K562 (cell line): ENCODE results near the gene HSF2BP. TPM values are rescaled to one million over a fixed set of nuclear protein-coding genes. Genes with fewer than 3 reads are reported as not detected.

ENCODE experiments used
- ATAC-seq: fragments of 200-7000 bp; cut with Tn5 transposase; 3 replicates; pipeline ENCODE4 v1.9.1; 2020; ENCODE audit warnings: moderate library complexity
- BruUV-seq: library from RNA; stranded (reverse); fragments of 400-500 nt; replicated peaks from 2 replicates; lab custom pipeline; 2021; lab: Mats Ljungman, UMichigan
- CTCF ChIA-PET: fragments of 300-600 bp; formaldehyde crosslinking; extraction: SDS; loops from one replicate; lab custom pipeline; 2021; ENCODE audit warnings: low intra/inter-chr PET ratio; lab: Yijun Ruan, JAX
- POLR2A ChIA-PET: fragments of 300-600, 350-650 bp; sonication (Branson Sonifier 250); formaldehyde crosslinking; extraction: SDS; loops from one replicate; lab custom pipeline; 2021; ENCODE audit warnings: antibody characterized with exemption, inconsistent platforms; lab: Yijun Ruan, JAX
- DNase-seq, 4 experiments: peaks; one replicate each; pipeline versions ENCODE4 v3.0.0 to v3.0.0-alpha.2; 2011 to 2018; ENCODE audit warnings: low spot score in 3 of 4, mixed read lengths in 3 of 4; ENCODE audit errors: extremely low read depth in 1 of 4
- FAIRE-seq: peaks from 2 replicates; lab custom pipeline; 2011; peaks lifted over from hg19 to GRCh38; lab: Jason Lieb, UNC
- H2AFZ ChIP-seq: 2 replicates; pipeline ENCODE4 v1.6.0; 2011; ENCODE audit warnings: low read depth, low read length, control low read depth, inconsistent platforms
- H3K27ac ChIP-seq: fragments of 200-600 bp; 3 replicates; pipeline ENCODE4 v1.8.0; 2011; ENCODE audit warnings: low read depth, mild to moderate bottlenecking, control low read depth, inconsistent platforms, low read length, moderate library complexity, mixed read lengths; ENCODE audit errors: extremely low read depth
- H3K27me3 ChIP-seq, 2 experiments: fragments of 300-600 bp in 1 of 2; 2 replicates in 1 of 2; 3 replicates in 1 of 2; pipeline versions ENCODE4 v1.6.0 to v1.8.0; 2011; ENCODE audit warnings: inconsistent platforms in 2 of 2, low read length in 2 of 2, mild to moderate bottlenecking in 1 of 2, mixed read lengths in 1 of 2, moderate library complexity in 1 of 2; ENCODE audit not compliant: control insufficient read depth in 2 of 2, insufficient read depth in 2 of 2
- H3K36me3 ChIP-seq: fragments of 300-600 bp; 3 replicates; pipeline ENCODE4 v1.8.0; 2011; ENCODE audit warnings: mild to moderate bottlenecking, low read length, inconsistent platforms; ENCODE audit not compliant: control insufficient read depth, insufficient read depth
- H3K4me1 ChIP-seq, 2 experiments: fragments of 200-600 bp in 1 of 2; replicated peaks in 1 of 2; 2 replicates in 1 of 2; 3 replicates in 1 of 2; pipeline versions ENCODE4 v1.5.1 to v1.8.0; 2011; ENCODE audit warnings: inconsistent platforms in 2 of 2, low read length in 2 of 2, mild to moderate bottlenecking in 1 of 2, mixed read lengths in 1 of 2, moderate library complexity in 1 of 2; ENCODE audit not compliant: control insufficient read depth in 2 of 2, insufficient read depth in 2 of 2
- H3K4me2 ChIP-seq: 2 replicates; pipeline ENCODE4 v1.6.1; 2011; ENCODE audit warnings: low read length, control low read depth, inconsistent platforms, mixed read lengths; ENCODE audit not compliant: insufficient read depth
- H3K4me3 ChIP-seq: fragments of 200-600 bp; sonication (generic), shearing (Covaris generic); 2 replicates; pipeline ENCODE4 v1.5.1; 2016; ENCODE audit warnings: control low read depth, inconsistent platforms
- H3K79me2 ChIP-seq: fragments of 200-600 bp; 3 replicates; pipeline ENCODE4 v1.8.0; 2011; ENCODE audit warnings: low read length, inconsistent platforms; ENCODE audit not compliant: control insufficient read depth, insufficient read depth
- H3K9ac ChIP-seq, 2 experiments: 2 replicates each; pipeline versions ENCODE4 v1.6.0 to v1.6.1; 2011; ENCODE audit warnings: low read depth in 2 of 2, low read length in 2 of 2, control low read depth in 1 of 2, inconsistent platforms in 1 of 2, mild to moderate bottlenecking in 1 of 2, mixed read lengths in 1 of 2; ENCODE audit not compliant: insufficient read depth in 1 of 2
- H3K9me1 ChIP-seq: one replicate; pipeline ENCODE4 v1.6.0; 2011; ENCODE audit warnings: inconsistent platforms, mild to moderate bottlenecking, low read length, moderate library complexity; ENCODE audit not compliant: control insufficient read depth, insufficient read depth
- H3K9me3 ChIP-seq: replicated peaks from 2 replicates; pipeline ENCODE4 v1.5.1; 2011; ENCODE audit warnings: low read depth, low read length, inconsistent platforms; ENCODE audit not compliant: control insufficient read depth, insufficient read depth
- H4K20me1 ChIP-seq: replicated peaks from 2 replicates; pipeline ENCODE4 v1.6.1; 2011; ENCODE audit warnings: low read length, inconsistent platforms, mixed read lengths; ENCODE audit not compliant: control insufficient read depth, insufficient read depth
- HEY1 ChIP-seq: fragments of 250-450 bp; sonication (Bioruptor Pico); IDR thresholded peaks from 2 replicates; pipeline ENCODE4 v1.5.0; 2020; ENCODE audit warnings: mild to moderate bottlenecking, moderate library complexity, borderline replicate concordance
- MTF1 ChIP-seq: fragments of 250-450 bp; sonication (Bioruptor Pico); IDR thresholded peaks from 2 replicates; pipeline ENCODE4 v1.9.0; 2021; ENCODE audit warnings: moderate library complexity, mild to moderate bottlenecking, inconsistent platforms, borderline replicate concordance
- NFATC3 ChIP-seq: fragments of 450-650 bp; IDR thresholded peaks from 2 replicates; pipeline ENCODE4 v1.6.1; 2017; ENCODE audit warnings: mild to moderate bottlenecking
- NR1H2 ChIP-seq: sonication (generic); formaldehyde crosslinking; IDR thresholded peaks from 2 replicates; pipeline ENCODE4 v1.4.0; 2020; ENCODE audit warnings: mild to moderate bottlenecking, missing genetic modification reagents
- NR4A1 ChIP-seq, 2 experiments: fragments of 250-450 bp in 1 of 2; fragments of 450-650 bp in 1 of 2; sonication (Bioruptor Pico) in 1 of 2; IDR thresholded peaks; 2 replicates each; pipeline versions ENCODE4 v1.4.0 to v1.6.1; 2016 to 2020; ENCODE audit warnings: mild to moderate bottlenecking in 2 of 2, missing compliant biosample characterization in 1 of 2, missing genetic modification characterization in 1 of 2, moderate library complexity in 1 of 2
- PTTG1 ChIP-seq: fragments of 450-650 bp; IDR thresholded peaks from 2 replicates; pipeline ENCODE4 v1.6.1; 2016; ENCODE audit warnings: low read depth, mild to moderate bottlenecking, missing genetic modification characterization, missing compliant biosample characterization
- RCOR1 ChIP-seq, 2 experiments: IDR thresholded peaks; 2 replicates each; pipeline ENCODE4 v1.6.1; 2012; ENCODE audit warnings: low read depth in 2 of 2, low read length in 2 of 2, borderline replicate concordance in 1 of 2, improper control_type of control experiment in 1 of 2
- RFX7 ChIP-seq: fragments of 250-450 bp; sonication (Bioruptor Pico); IDR thresholded peaks from 2 replicates; pipeline ENCODE4 v1.5.1; 2021; ENCODE audit warnings: mild to moderate bottlenecking
- SREBF2 ChIP-seq: sonication (generic); formaldehyde crosslinking; IDR thresholded peaks from 2 replicates; pipeline ENCODE4 v1.4.0; 2020; ENCODE audit warnings: mild to moderate bottlenecking, missing genetic modification reagents
- WHSC1 ChIP-seq: IDR thresholded peaks from one replicate; pipeline ENCODE4 v1.6.1; 2012; ENCODE audit warnings: low read length, control low read depth, inconsistent platforms
- ZFX ChIP-seq: sonication (generic); formaldehyde crosslinking; IDR thresholded peaks from 2 replicates; pipeline ENCODE4 v1.8.0; 2022; ENCODE audit warnings: mild to moderate bottlenecking, missing genetic modification reagents, moderate library complexity
- ZNF354B ChIP-seq: fragments of 250-450 bp; sonication (Bioruptor Pico); IDR thresholded peaks from 2 replicates; pipeline ENCODE4 v1.4.0; 2020
- ZNF507 ChIP-seq: conservative IDR thresholded peaks from 2 replicates; pipeline ENCODE4 v1.6.1; 2017; ENCODE audit warnings: missing genetic modification characterization, missing compliant biosample characterization
- ZNF79 ChIP-seq: fragments of 250-450 bp; sonication (Bioruptor Pico); IDR thresholded peaks from 2 replicates; pipeline ENCODE4 v1.4.0; 2020; ENCODE audit warnings: low read depth, mild to moderate bottlenecking, moderate library complexity
- WGBS: fragments of 100-300 bp; shearing (Covaris generic); methylation state at CpG from one replicate; pipeline ENCODE4 v1.1.6; 2016; ENCODE audit warnings: low coverage, mixed read lengths; ENCODE audit not compliant: insufficient coverage; ENCODE audit errors: missing lambda C conversion rate; 5-methylcytosine and 5-hydroxymethylcytosine counted together
- in situ Hi-C: fragments of 300-500 bp; cut with MboI; formaldehyde crosslinking; loops from 4 replicates; pipeline ENCODE4 v1.15.0; 2018; ENCODE audit warnings: inconsistent platforms, mixed read lengths
- intact Hi-C: fragments of 100-400 bp; cut with micrococcal nuclease; formaldehyde crosslinking; loops from 2 replicates; pipeline ENCODE4 v1.14.2; 2022
- polyA plus RNA-seq, 8 experiments: library from polyadenylated mRNA; depleted of rRNA in 4 of 8; stranded (reverse) in 5 of 8; unstranded in 3 of 8; fragments of >200 nt; fragmentation: Nextera tagmentation in 2 of 8; fragmentation: Illumina TruSeq in 1 of 8; extraction: Ambion mirVana in 2 of 8; extraction: Trizol in 1 of 8; gene quantifications; 2 replicates each; pipeline versions ENCODE4 v1.2.1 to v1.2.3, GENCODE V29; 2011 to 2014; ENCODE audit warnings: inconsistent platforms in 1 of 8, missing spikeins in 1 of 8
- total RNA-seq, 7 experiments: library from RNA; depleted of rRNA in 6 of 7; stranded (reverse); fragments of >200 nt in 6 of 7; fragmentation: Illumina TruSeq in 2 of 7; extraction: Trizol in 2 of 7; gene quantifications; 2 replicates each; pipeline versions ENCODE4 v1.2.1 to v1.2.3, GENCODE V29; 2011 to 2021; ENCODE audit warnings: low replicate concordance in 1 of 7
- TF ChIP-seq, protein P1 (sequence below): fragments of 250-450 bp; sonication (Bioruptor Pico); IDR thresholded peaks from 2 replicates; pipeline ENCODE4 v1.5.0; 2022; ENCODE audit warnings: mild to moderate bottlenecking
- TF ChIP-seq, protein P2 (sequence below), 2 experiments: fragments of 450-650 bp in 1 of 2; IDR thresholded peaks; 2 replicates each; pipeline ENCODE4 v1.6.1; 2011 to 2017; ENCODE audit warnings: low read depth in 2 of 2, antibody characterized with exemption in 1 of 2, borderline replicate concordance in 1 of 2, low read length in 1 of 2, mild to moderate bottlenecking in 1 of 2, mixed read lengths in 1 of 2; ENCODE audit not compliant: control insufficient read depth in 1 of 2

Gene HSF2BP
- total and polyA plus RNA-seq, 9 of the 15 experiments (the other 6 are each of a cell fraction or from before 2014, with no cell fraction given) = 0.04 to 0.57 (median 0.20) TPM; not detected in 2

DNA sequence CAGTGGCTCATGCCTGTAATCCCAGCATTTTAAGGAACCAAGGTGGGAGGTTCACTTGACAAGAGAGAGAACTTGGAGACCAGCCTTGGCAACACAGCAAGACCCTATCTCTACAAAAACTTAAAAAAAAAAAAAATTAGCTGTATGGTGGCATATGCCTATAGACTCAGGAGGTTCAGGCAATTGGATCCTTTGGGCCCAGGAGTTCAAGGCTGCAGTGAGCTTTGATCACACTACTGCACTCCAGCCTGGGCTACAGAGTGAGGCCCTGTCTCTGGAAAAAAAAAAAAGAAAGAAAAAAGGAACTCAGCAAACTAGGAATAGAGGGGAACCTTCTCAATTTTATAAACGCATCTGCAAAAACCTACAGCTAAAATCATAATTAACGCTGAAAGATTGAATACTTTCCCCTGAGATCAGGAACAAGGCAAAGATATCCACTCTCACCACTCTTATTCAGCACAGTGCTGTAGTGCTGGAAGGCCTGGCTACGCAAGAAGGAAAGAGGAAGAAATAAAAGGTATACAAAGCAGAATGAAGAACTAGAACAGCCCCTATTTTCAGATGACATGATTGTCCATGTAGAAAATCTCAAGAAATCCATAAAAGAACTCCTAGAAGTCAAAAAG lies 21.6 kb downstream of the HSF2BP start:
- no peak overlapping the region for H2AFZ ChIP-seq
- in situ Hi-C loops = loop anchor here (25.0 kb wide), 1 partner anchor 475 kb away; the partner anchor contains the start of gene CRYAA
- DNase-seq (no peak), ATAC-seq (no peak), FAIRE-seq (no peak)
- no peaks in the 10 kb centered on the region for H3K9me3 ChIP-seq
- H3K4me1 ChIP-seq = no peaks in the 10 kb centered on the region; a peak in 1 of 5 replicates
- no peaks in the 10 kb centered on the region for H3K9me1 ChIP-seq
- H3K79me2 ChIP-seq = no peaks in the 10 kb centered on the region
- POLR2A ChIA-PET = no interaction called here
- no peaks in the 10 kb centered on the region for H3K36me3 ChIP-seq
- H3K27ac ChIP-seq = no peak overlapping the region
- no peak overlapping the region for H3K4me2 ChIP-seq
- no peak overlapping the region for H3K9ac ChIP-seq
- TF ChIP-seq ZNF79 (CRISPR knock-in tag) = no peak
- no peak for TF ChIP-seq WHSC1
- TF ChIP-seq PTTG1 = no peak
- TF ChIP-seq SREBF2 = no peak
- no peak for TF ChIP-seq ZNF507 (tag)
- no peak for TF ChIP-seq RFX7 (CRISPR knock-in tag)
- no peak for TF ChIP-seq NR4A1 (CRISPR knock-in tag; IDR thresholded peaks at IDR 0.05)
- TF ChIP-seq NR4A1 (tag; IDR thresholded peaks at IDR 0.05) = no peak
- no peak for TF ChIP-seq HEY1 (CRISPR knock-in tag)
- TF ChIP-seq ZFX = no peak
- TF ChIP-seq, protein P1, sequence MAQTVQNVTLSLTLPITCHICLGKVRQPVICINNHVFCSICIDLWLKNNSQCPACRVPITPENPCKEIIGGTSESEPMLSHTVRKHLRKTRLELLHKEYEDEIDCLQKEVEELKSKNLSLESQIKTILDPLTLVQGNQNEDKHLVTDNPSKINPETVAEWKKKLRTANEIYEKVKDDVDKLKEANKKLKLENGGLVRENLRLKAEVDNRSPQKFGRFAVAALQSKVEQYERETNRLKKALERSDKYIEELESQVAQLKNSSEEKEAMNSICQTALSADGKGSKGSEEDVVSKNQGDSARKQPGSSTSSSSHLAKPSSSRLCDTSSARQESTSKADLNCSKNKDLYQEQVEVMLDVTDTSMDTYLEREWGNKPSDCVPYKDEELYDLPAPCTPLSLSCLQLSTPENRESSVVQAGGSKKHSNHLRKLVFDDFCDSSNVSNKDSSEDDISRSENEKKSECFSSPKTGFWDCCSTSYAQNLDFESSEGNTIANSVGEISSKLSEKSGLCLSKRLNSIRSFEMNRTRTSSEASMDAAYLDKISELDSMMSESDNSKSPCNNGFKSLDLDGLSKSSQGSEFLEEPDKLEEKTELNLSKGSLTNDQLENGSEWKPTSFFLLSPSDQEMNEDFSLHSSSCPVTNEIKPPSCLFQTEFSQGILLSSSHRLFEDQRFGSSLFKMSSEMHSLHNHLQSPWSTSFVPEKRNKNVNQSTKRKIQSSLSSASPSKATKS = no peak
- TF ChIP-seq, protein P2, sequence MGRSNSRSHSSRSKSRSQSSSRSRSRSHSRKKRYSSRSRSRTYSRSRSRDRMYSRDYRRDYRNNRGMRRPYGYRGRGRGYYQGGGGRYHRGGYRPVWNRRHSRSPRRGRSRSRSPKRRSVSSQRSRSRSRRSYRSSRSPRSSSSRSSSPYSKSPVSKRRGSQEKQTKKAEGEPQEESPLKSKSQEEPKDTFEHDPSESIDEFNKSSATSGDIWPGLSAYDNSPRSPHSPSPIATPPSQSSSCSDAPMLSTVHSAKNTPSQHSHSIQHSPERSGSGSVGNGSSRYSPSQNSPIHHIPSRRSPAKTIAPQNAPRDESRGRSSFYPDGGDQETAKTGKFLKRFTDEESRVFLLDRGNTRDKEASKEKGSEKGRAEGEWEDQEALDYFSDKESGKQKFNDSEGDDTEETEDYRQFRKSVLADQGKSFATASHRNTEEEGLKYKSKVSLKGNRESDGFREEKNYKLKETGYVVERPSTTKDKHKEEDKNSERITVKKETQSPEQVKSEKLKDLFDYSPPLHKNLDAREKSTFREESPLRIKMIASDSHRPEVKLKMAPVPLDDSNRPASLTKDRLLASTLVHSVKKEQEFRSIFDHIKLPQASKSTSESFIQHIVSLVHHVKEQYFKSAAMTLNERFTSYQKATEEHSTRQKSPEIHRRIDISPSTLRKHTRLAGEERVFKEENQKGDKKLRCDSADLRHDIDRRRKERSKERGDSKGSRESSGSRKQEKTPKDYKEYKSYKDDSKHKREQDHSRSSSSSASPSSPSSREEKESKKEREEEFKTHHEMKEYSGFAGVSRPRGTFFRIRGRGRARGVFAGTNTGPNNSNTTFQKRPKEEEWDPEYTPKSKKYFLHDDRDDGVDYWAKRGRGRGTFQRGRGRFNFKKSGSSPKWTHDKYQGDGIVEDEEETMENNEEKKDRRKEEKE (IDR thresholded peaks at IDR 0.05; ENCODE audit: borderline replicate concordance in 1 of 2, control insufficient read depth in 1 of 2, low read depth in 2 of 2, low read length in 1 of 2) = no peak
- TF ChIP-seq RCOR1 (IDR thresholded peaks at IDR 0.05; ENCODE audit: borderline replicate concordance in 1 of 2, low read depth in 2 of 2, low read length in 2 of 2) = no peak
- TF ChIP-seq NFATC3 = no peak
- TF ChIP-seq NR1H2 = no peak
- no peak for TF ChIP-seq MTF1 (CRISPR knock-in tag)
- TF ChIP-seq ZNF354B (CRISPR knock-in tag) = no peak
- CTCF ChIA-PET = no interaction called here
- H3K4me3 ChIP-seq = no peak overlapping the region
- H4K20me1 ChIP-seq = no peaks in the 10 kb centered on the region
- WGBS = 29% methylated on average over 3 of the region's 3 CpGs
- H3K27me3 ChIP-seq = peaks cover 2 to 13% of the 10 kb centered on the region in 2 experiments
- BruUV-seq = no TSS peak
- intact Hi-C loops = no loop called here
